Stomach (tissue), 9 donors: ENCODE measurements around the gene C1QTNF12. TPM values are rescaled to one million over a fixed set of nuclear protein-coding genes. Genes with fewer than 3 reads are reported as not detected.
A peak's percentile ranks its signal among the peaks of the same experiment; 100 is the strongest.

Source experiments
- DNase-seq, 2 donors: peaks; one replicate each; pipeline versions ENCODE4 v3.0.0 to v3.0.0-alpha.2; 2013 to 2019
- H3K27ac ChIP-seq, 5 donors: fragments of 200-600 bp in 4 of 5; sonication (generic) in 4 of 5; one replicate each; pipeline ENCODE4 v1.5.1; 2013 to 2019; ENCODE audit warnings: mild to moderate bottlenecking in 1 of 5, moderate library complexity in 1 of 5
- H3K27me3 ChIP-seq, 3 donors: fragments of 200-600 bp; sonication (generic); one replicate each; pipeline ENCODE4 v1.5.1; 2017 to 2019; ENCODE audit warnings: mixed run types in 1 of 3
- H3K36me3 ChIP-seq, 4 donors: fragments of 200-600 bp; sonication (generic); 1 replicate in 3 of 4; 2 replicates in 1 of 4; pipeline ENCODE4 v1.5.1; 2016 to 2019
- H3K4me1 ChIP-seq, 4 donors: fragments of 200-600 bp; sonication (generic); one replicate each; pipeline ENCODE4 v1.5.1; 2016 to 2019
- H3K4me3 ChIP-seq, 4 donors: fragments of 200-600 bp; sonication (generic) in 3 of 4; one replicate each; pipeline ENCODE4 v1.5.1; 2016 to 2019; ENCODE audit warnings: mild to moderate bottlenecking in 1 of 4
- H3K9me3 ChIP-seq, 4 donors: fragments of 200-600 bp; sonication (generic); one replicate each; pipeline ENCODE4 v1.5.1; 2016 to 2019
- CTCF ChIP-seq, 7 experiments: fragments of 450-650 bp in 4 of 7; fragments of 200-600 bp in 3 of 7; sonication (generic) in 3 of 7; IDR thresholded peaks; one replicate each; pipeline ENCODE4 v1.5.1; 2016 to 2019; ENCODE audit warnings: antibody characterized with exemption in 7 of 7, control low read depth in 2 of 7, mild to moderate bottlenecking in 1 of 7
- EP300 ChIP-seq: sonication (generic); formaldehyde crosslinking; IDR thresholded peaks from one replicate; pipeline ENCODE4 v1.6.1; 2017; ENCODE audit warnings: antibody characterized with exemption
- POLR2A ChIP-seq, 4 donors: fragments of 450-650 bp; IDR thresholded peaks; one replicate each; pipeline ENCODE4 v1.6.1; 2016; ENCODE audit warnings: antibody characterized with exemption in 4 of 4, control low read depth in 2 of 4, mild to moderate bottlenecking in 1 of 4, moderate library complexity in 1 of 4
- POLR2AphosphoS5 ChIP-seq, 3 donors: sonication (generic); formaldehyde crosslinking; IDR thresholded peaks; one replicate each; pipeline ENCODE4 v1.6.1; 2016; ENCODE audit warnings: antibody characterized with exemption in 3 of 3
- WGBS, 5 donors: extraction: QIAGEN DNeasy Blood & Tissue Kit in 3 of 5; methylation state at CpG; one replicate each; pipeline versions ENCODE4 v1.1.5 to v1.1.7; 2013 to 2018; 5-methylcytosine and 5-hydroxymethylcytosine counted together
- intact Hi-C: fragments of 100-400 bp; cut with DNase I; formaldehyde crosslinking; loops from one replicate; pipeline ENCODE4 v1.15.1; 2023; ENCODE audit warnings: low total_unique reads
- polyA plus RNA-seq, 3 donors: library from polyadenylated mRNA; stranded (reverse); fragments of 200-250 nt; gene quantifications; one replicate each; pipeline ENCODE4 v1.2.3, GENCODE V29; 2013
- total RNA-seq, 5 donors: library from RNA; depleted of rRNA; stranded (reverse); fragments of >200 nt; gene quantifications; one replicate each; pipeline versions ENCODE4 v1.1.0 to v1.2.3, GENCODE V29; 2014 to 2016
- donor health status: healthy with polysubstance abuse.
- donor health status: Bipolar disorder and iron deficiency.
- donor health status: healthy.

Gene C1QTNF12
- total and polyA plus RNA-seq, 8 donors, result 1.5 to 21.3 (median 2.9) TPM; not detected in 2

GRCh38 chr1:1236945-1237873, 9.3 kb downstream of the C1QTNF12 start:
- H3K4me1 ChIP-seq, result peaks cover 21 to 47% (median 44%) of the 10 kb centered on the region in 4 donors
- H3K27me3 ChIP-seq, result peaks cover 0 to 53% (median 41%) of the 10 kb centered on the region in 3 donors
- DNase-seq, result peak in 1 of 2 donors; percentile 62
- H3K4me3 ChIP-seq, result no peak overlapping the region
- peaks cover 0 to 3% (median 0%) of the 10 kb centered on the region in 4 donors for H3K9me3 ChIP-seq
- 19 to 41% (median 21%) methylated on average over 15 to 34 of the region's 34 CpGs for WGBS, 5 donors
- H3K36me3 ChIP-seq, result peaks cover 0 to 19% (median 15%) of the 10 kb centered on the region in 4 donors
- intact Hi-C loops, result no loop called here
- TF ChIP-seq POLR2AphosphoS5 (IDR thresholded peaks at IDR 0.05) (no peak), CTCF (IDR thresholded peaks at IDR 0.05) (no peak), POLR2A (IDR thresholded peaks at IDR 0.05) (no peak), EP300 (no peak)
- no peak overlapping the region for H3K27ac ChIP-seq

- DNase-seq, result no peak
- Histone ChIP-seq H3K9me3 (peaks cover 0 to 3% (median 0%) of the 10 kb centered on the region in 4 donors), H3K27me3 (peaks cover 0 to 48% (median 41%) of the 10 kb centered on the region in 3 donors), H3K27ac (no peak overlapping the region), H3K36me3 (peaks cover 0 to 19% (median 15%) of the 10 kb centered on the region in 4 donors), H3K4me1 (peaks cover 21 to 47% (median 44%) of the 10 kb centered on the region in 4 donors), H3K4me3 (no peak overlapping the region)
- WGBS, 5 donors, result 71 to 77% (median 72%) methylated on average over 14 to 22 of the region's 22 CpGs
- intact Hi-C loops, result no loop called here
- TF ChIP-seq EP300 (no peak), CTCF (IDR thresholded peaks at IDR 0.05) (no peak), POLR2AphosphoS5 (IDR thresholded peaks at IDR 0.05) (no peak), POLR2A (IDR thresholded peaks at IDR 0.05) (no peak)
Measured at GRCh38 chr1:1236176-1236763, 10.3 kb downstream of the C1QTNF12 start.

GRCh38 chr1:1235016-1235744, 11.3 kb downstream of the C1QTNF12 start:
- Histone ChIP-seq H3K27ac (no peak overlapping the region), H3K27me3 (peaks cover 0 to 38% (median 34%) of the 10 kb centered on the region in 3 donors), H3K9me3 (peaks cover 0 to 3% (median 0%) of the 10 kb centered on the region in 4 donors), H3K4me1 (peaks cover 27 to 57% (median 54%) of the 10 kb centered on the region in 4 donors), H3K4me3 (no peak overlapping the region), H3K36me3 (peaks cover 0 to 19% (median 15%) of the 10 kb centered on the region in 4 donors)
- DNase-seq, result no peak
- TF ChIP-seq POLR2A (IDR thresholded peaks at IDR 0.05) (no peak), EP300 (no peak), POLR2AphosphoS5 (IDR thresholded peaks at IDR 0.05) (no peak), CTCF (IDR thresholded peaks at IDR 0.05) (no peak)
- intact Hi-C loops, result no loop called here
- 86 to 91% (median 90%) methylated on average over 19 to 27 of the region's 27 CpGs for WGBS, 5 donors
